Islet of Langerhans (tissue), 1 donor: ENCODE measurements around the gene ENG.
"Not testable (repeated sequence)": the region's sequence is repeated elsewhere in the genome, so short reads cannot be mapped to it uniquely, and the experiment has no call there.

ENCODE experiments used
- FAIRE-seq: peaks from one replicate; lab custom pipeline; 2011; peaks lifted over from hg19 to GRCh38; lab: Jason Lieb, UNC

Gene ENG

DNA sequence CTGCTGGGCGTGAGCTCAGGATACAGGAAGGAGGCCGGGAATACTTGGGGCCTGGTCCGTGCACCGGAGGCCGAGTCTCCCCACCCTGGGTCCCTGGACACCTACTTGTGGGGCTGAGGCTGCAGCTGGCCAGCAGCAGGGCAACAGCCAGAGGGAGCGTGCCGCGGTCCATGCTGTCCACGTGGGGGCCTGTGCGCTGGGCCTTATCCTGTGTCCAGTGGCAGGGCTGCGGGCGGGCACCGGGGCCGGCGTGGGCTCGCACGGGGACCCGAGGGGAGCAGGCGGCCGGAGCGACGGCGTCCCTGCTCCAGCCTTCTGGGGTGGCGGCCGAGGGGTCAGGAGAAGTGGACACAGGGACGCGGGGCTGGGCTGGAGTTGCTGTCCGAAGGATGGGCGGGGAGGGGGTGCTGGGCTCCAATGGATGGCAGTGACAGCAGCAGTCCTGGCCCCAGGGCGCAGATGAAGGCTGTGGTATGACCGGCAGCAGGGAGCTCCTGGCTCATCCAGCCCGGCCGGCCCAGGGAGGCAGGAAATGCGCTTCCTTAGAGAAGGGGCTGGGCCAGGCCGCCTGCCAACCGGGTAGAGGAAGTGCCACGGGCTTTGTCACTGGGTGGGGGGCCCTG is at the start of gene ENG:
Gene ENG, minus strand, starts transcription at position 475 of the 623 bp plus-strand sequence. Its CDS starts 303 bp downstream, at position 172.
- no peak for FAIRE-seq

DNA sequence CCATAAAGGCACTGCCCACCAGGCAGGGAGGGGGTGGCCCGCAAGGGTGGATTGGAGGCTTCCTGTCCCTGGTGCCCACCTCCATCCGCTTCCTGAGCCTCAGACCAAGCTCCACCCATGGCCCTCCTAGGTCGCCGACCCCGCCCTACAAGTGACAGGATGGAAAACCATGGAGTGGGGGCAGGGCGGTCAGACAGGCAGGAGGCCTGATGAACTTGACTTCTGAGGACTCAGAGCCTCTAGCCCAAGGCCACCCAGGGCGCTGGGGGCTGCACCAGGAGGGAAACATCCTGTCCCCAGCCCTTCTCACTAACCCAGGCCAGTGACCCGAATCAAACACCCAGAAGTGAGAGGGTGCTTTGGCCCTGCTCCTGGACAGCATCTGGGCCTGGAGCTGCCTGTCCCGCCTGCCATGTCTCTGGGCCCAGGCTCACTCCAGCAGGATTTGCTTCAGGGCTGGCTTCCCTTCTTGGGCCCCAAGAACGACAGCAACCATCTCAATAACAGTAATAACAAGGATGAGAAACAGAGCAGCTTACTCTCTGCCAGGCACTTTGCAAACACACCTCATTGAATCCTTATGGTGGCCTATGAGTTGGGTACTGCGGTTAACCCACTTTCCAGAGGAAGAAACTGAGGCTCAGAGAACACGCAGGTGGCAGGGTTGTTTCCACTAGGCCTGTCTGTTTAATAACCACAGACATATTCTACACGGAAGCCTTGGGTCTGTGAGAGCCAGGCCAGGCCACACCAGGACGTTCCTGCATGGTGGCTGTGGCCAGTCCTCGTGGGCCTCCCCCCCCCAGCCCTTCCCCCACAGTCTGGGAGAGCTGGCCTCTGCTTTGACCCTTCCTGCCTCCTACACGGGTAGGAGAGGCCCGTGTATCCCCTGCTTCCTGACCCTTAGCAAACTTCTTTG is 49.4 kb upstream of the ENG start:
- no peak for FAIRE-seq

GRCh38 chr9:127899128-127899943 is 44.9 kb upstream of the ENG start, which contains the start of gene ST6GALNAC6:
TSS of gene ST6GALNAC6 (minus strand) at chr9:127899603. CDS start at chr9:127897981, 1,622 bp downstream.
- FAIRE-seq, result no peak

DNA sequence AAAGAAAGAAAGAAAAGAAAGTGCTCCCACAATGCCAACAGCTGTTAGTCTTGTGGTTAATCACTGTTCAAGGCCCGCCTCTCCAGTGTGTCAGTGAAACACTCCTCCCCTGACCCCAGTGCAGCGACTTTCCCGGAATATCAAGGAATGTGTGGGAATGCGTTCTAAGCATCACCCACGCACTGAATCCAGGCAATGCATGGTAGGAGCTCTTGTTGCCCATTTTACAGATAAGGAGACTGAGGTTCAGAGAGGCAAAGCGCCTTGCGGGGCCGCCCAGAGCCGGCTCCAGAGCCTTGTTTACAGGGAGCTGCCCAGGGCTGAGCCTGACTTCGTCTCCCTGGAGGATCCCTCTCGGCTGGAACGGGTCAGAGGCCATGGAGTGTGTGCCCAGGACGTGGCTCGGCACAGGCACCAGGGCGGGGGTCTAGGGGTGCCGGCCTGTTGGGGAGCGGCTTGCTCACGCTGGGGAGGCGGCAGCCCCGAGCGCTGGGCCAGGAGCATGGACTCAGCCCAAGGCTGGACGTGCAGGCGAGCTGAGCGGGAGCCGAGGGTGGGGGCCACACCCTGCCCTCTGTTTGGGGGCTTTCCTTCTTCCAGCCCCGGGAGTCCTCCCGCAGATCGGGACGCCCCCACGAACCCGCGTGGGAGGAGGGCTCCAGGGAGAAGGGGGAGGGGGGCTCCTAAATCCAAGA is 44.1 kb upstream of the ENG start:
- no peak for FAIRE-seq

- no peak for FAIRE-seq
Observed at GRCh38 chr9:127897193-127897692, 42.8 kb upstream of the ENG start.

DNA sequence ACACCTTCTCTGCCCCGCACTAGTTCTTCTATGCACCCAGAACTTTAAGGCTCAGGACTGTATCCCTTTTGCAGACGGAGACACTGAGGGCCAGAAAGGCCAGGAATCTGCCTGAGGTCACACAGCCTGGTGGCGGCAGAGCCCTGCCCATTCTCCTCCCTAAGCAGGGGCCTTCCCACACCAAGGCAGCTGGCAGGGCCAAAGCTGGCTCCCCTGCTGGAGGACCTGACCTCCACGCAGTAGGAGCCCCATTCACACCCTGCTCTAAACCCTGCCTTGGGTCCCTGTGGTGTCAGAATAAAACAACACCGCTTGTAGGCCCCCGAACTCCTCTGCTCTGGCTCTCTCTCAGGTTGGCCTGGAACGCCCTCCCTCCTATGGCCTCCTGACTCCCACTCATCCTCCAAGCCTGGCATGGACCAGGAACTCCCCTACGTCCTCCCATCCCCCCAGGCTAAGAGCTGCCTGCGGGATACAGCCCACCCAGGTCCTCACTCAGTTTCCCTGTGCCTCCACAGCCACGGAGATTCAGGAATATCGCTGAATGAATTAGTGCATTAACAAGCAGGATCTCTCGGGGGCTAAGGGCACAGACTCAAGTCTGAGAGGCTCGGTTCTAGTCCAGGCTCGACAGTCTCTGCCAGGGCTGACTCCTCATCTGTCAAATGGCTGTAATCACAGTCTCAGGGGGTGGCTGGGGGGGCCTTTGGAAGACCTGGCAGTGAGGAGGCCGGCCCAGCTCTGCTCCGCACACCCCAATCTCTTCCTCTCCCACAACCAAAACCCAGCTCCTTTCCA is 42.1 kb upstream of the ENG start:
- no peak for FAIRE-seq

- no peak for FAIRE-seq
Observed at GRCh38 chr9:127895811-127896210, 41.4 kb upstream of the ENG start.

GRCh38 chr9:127893392-127893791 is 38.9 kb upstream of the ENG start:
- FAIRE-seq, result no peak

DNA sequence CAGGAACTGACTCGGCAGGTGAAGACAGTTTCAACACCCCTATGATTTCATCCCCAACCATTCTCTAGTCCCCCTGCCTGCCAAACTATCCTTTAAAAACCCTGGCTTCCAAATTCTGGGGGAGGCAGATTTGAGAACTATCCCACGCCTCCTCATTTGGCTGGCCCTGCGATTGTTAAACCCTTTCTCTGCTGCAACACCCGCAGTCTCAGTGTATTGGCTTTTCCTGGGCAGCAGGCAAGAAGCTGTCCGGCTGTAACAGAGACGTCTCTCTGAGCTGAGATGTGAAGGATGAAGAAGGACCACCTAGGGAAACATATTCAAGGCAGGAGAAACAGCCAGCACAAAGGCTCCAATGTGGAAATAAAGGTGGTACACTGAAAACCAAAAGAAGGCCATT is 38.4 kb upstream of the ENG start:
- FAIRE-seq, result no peak

- no peak for FAIRE-seq
Observed at GRCh38 chr9:127890053-127890452, 35.6 kb upstream of the ENG start.

DNA sequence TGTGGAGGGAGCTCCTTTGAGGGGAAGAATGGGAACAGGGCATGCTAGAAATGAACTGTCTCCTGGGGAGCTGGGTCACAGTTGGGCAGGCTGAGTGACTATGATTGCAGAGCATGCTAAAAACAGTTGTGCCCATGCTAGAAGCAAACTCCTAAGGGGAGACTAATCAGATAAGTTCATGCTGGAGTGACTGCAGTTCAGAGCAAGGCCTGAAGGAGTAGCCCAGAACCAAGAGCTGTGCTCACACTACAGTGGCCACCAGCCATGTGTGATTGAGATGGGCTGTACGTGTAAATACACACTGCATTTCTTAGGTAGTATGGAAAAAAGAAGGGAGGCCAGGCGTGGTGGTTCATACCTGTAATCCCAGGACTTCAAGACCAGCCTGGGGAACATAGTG is 33.3 kb upstream of the ENG start:
- no peak for FAIRE-seq

GRCh38 chr9:127886401-127886972 is 32.0 kb upstream of the ENG start:
- no peak for FAIRE-seq

- FAIRE-seq, result no peak
Observed at GRCh38 chr9:127885508-127886281, 31.2 kb upstream of the ENG start.

- no peak for FAIRE-seq
Observed at GRCh38 chr9:127884976-127885490, 30.6 kb upstream of the ENG start.

DNA sequence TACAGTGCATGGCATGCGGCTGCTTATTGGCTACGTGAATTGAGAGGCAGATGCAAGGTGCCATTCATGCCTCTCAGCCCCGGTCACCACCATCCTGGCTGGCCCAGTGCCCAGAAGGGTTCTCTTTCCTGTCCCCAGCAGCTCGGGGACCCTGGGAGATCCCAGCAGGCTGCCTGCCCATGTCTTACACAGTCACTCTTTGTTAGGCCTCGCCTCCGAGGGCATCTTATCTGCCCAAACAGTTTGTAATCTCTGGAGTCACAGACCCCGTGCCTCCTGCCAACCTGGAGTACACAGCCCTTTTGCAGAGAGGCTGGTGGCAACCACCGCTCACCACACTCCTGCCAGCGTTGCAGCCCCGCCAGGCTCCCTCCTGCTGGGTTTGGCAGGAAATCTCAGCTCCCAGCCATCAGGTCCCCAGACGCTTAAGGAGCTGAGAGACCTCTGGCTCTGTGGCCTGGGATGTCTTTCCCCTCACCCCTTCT is 30.0 kb upstream of the ENG start:
- FAIRE-seq, result no peak

GRCh38 chr9:127883959-127884358 is 29.5 kb upstream of the ENG start:
- FAIRE-seq, result no peak

DNA sequence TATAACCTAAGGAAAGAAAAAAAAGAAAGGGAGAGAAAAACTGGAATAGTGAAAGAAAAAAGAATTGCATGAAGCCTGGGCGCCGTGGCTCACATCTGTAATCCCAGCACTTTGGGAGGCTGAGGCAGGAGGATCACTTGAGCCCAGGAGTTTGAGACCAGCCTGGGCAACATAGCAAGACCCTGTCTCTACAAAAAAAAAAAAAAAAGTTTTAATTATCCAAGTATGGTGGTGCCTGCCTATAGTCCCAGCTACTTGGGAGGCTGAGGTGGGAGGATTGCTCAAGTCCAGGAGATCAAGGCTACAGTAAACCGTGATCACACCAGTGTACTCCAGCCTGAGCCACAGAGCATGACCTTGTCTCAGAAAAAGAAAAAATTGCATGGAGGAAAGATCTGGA is 27.3 kb upstream of the ENG start:
- FAIRE-seq, result not testable (repeated sequence)

GRCh38 chr9:127880143-127880542 is 25.7 kb upstream of the ENG start:
- no peak for FAIRE-seq

- no peak for FAIRE-seq
Observed at GRCh38 chr9:127878652-127879390, 24.4 kb upstream of the ENG start.
